ENCODE results near the gene KRT17.
"Not testable (repeated sequence)": the region's sequence is repeated elsewhere in the genome, so short reads cannot be mapped to it uniquely, and the experiment has no call there.

Gene KRT17

GRCh38 chr17:41633556-41634199 is 9.3 kb upstream of the KRT17 start:
- DNase-seq, result no peak

GRCh38 chr17:41632482-41633105 is 8.2 kb upstream of the KRT17 start:
- no peak for DNase-seq

GRCh38 chr17:41631898-41632285 is 7.5 kb upstream of the KRT17 start:
- DNase-seq, result no peak

- DNase-seq, result peak; percentile 7
Measured at GRCh38 chr17:41631025-41631897, 6.9 kb upstream of the KRT17 start.

GRCh38 chr17:41629826-41630670 is 5.7 kb upstream of the KRT17 start:
- DNase-seq, result peak; percentile 12

- DNase-seq, result peak; percentile 7
Measured at GRCh38 chr17:41629316-41629715, 4.9 kb upstream of the KRT17 start.

GRCh38 chr17:41628621-41629255 is 4.4 kb upstream of the KRT17 start:
- peak; percentile 20 for DNase-seq

GRCh38 chr17:41628073-41628370 is 3.6 kb upstream of the KRT17 start:
- peak; percentile 16 for DNase-seq

GRCh38 chr17:41627316-41628072 is 3.1 kb upstream of the KRT17 start:
- no peak for DNase-seq

GRCh38 chr17:41626914-41627295 is 2.5 kb upstream of the KRT17 start:
- DNase-seq, result not testable (repeated sequence)

- peak; percentile 7 for DNase-seq
Measured at GRCh38 chr17:41626028-41626913, 1.9 kb upstream of the KRT17 start.

- DNase-seq, result peak; percentile 61
Measured at GRCh38 chr17:41625602-41626001, 1.2 kb upstream of the KRT17 start.

- DNase-seq, result not testable (repeated sequence)
Measured at GRCh38 chr17:41623184-41623861, 1.1 kb downstream of the KRT17 start.

- peak; percentile 25 for DNase-seq
Measured at GRCh38 chr17:41622340-41623183, 1.8 kb downstream of the KRT17 start.

- peak; percentile 17 for DNase-seq
Measured at GRCh38 chr17:41621916-41622315, 2.5 kb downstream of the KRT17 start.

- peak; percentile 11 for DNase-seq
Measured at GRCh38 chr17:41621435-41621817, 2.9 kb downstream of the KRT17 start.

GRCh38 chr17:41620583-41621434 is 3.6 kb downstream of the KRT17 start:
- DNase-seq, result peak; percentile 28

- DNase-seq, result peak; percentile 25
Measured at GRCh38 chr17:41619927-41620582, 4.3 kb downstream of the KRT17 start.

Measured in left hindlimb (tissue), 1 donor.